Stimulated activated CD8-positive, alpha-beta memory T cell treated with anti-CD3 and anti-CD28 coated beads, Interleukin-2, amount 100 ng/mL, for 48 hours (primary cell): ENCODE results near the gene BRD8.
"Not testable (repeated sequence)": the region's sequence is repeated elsewhere in the genome, so short reads cannot be mapped to it uniquely, and the experiment has no call there.

ENCODE experiments used
- DNase-seq, 2 donors: peaks; one replicate each; pipeline ENCODE4 v3.0.0-alpha.2; 2020; ENCODE audit warnings: low read depth in 2 of 2

BRD8 gene

DNA sequence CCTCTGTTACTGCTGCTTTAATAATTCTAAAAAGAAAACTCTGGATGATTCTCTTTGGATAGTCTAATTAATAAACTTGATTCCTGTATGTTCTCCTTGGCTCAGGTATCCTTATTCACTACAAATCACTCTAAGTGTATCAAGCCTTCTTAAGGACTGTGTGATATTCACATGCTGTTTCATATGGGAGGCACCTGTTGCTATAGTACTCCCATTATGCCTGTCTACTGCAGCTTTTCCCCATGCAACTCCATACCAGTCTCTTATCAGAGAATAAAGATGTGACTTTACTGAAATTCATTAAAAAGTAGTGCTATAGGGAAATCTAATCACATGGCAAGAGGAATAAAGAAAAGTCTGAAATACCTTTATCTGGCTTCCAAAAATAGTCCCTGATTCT is 14.7 kb downstream of the BRD8 start:
- no peak for DNase-seq

DNA sequence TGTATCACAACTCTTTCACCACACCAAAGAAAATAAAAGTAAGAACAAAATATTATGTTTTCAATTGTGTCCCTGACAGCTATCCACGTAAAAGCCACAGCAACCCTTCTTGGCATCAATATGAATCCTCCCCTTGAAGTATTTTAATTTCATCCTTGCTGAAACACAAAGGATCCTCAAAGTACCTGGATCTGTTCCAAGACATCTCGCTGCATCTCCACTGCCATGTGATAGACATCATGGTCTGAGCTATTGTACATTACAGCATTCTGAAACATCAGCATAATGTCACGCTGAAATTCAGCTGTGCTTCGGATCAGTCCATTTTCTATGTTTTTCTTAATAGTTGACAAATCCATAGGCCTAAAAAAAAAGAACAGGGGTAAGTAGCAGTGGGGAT is 17.7 kb downstream of the BRD8 start:
- no peak for DNase-seq

DNA sequence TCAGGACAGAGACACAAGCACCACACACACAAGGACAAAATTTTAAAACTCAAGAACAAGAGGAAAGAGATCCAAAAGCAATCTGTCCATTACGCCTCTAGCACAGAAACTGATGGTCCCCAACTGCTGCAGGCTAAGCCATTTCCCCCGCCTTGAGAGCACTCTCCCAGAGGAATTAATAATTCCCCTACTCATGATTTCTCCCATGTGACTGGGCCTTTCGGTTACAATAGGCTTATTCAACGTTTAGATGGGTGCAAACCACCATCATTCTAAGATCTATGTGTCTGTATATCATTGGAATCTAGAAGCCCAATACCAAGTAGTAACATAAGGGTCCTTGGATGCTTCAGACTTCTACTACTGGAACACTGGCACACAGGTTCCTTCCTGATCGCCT is 18.8 kb downstream of the BRD8 start:
- no peak for DNase-seq

DNA sequence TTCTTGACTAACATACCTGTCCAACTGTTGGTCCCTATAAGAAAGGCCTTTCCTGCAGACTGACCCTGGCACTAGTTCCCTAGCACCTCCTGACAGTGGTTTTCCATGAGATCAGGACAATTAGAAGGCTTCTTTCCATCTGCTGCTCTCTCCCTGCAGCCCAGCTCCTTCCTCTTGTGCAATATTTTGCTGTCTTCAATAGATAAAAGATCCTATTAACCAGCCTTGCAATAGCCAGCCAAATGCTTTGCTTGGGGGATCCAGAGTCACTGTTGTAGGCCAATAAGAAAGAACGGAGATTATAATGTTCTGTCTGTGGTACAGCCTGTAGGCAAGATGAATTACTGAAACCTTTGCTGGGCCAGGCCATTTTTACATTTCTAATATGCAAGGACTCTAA is 20.8 kb downstream of the BRD8 start:
- no peak for DNase-seq

DNA sequence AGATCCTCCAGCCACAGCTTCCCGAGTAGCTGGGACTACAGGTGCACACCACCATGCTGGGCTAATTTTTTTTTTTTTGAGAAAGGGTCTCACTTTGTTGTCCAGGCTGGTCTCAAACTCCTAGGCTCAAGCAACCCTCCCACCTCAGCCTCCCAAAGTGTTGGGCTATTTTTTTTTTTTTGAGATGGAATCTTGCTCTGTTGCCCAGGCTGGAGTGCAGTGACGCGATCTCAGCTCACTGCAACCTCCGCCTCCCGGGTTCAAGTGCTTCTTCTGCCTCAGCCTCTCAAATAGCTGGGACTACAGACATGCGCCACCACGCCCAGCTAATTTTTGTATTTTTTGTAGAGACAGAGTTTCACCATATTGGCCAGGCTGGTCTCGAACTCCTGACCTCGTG is 22.5 kb downstream of the BRD8 start:
- DNase-seq = not testable (repeated sequence)

DNA sequence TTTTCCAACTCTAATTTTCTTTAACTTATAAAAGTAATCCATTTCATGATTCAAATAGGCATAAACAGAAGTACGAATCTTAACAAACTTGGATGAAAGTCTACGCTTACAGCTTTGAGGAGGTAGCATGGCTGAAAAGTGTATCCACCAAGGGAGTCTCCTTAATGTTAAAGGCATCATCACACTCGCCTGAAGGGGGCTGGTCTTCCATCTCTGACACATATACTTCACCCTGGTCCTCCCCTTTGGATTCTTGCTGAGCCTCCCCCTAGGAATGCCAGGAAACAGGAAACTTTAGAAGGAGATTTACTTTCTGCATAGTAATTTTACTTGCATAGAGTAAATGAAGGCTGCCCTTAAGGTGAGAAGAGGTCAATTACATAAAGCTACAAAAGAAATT is 28.9 kb downstream of the BRD8 start:
- DNase-seq = no peak

DNA sequence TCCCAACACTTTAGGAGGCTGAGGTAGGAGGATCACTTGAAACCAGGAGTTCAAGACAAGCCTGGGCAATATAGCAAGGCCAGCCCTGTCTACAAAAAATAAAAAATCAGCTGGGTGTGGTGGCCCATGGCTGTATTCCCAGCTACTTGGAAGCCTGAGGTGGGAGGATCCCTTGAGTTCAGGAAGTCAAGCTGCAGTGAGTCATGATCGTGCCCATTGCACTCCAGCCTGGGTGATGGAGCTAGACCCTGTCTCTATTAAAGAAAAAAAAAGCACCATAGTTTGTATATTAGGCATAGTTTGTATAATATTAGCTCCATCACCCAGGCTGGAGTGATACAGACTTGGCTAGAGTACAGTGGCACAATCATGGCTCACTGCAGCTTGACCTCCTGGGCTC is 29.6 kb downstream of the BRD8 start:
- DNase-seq = no peak

DNA sequence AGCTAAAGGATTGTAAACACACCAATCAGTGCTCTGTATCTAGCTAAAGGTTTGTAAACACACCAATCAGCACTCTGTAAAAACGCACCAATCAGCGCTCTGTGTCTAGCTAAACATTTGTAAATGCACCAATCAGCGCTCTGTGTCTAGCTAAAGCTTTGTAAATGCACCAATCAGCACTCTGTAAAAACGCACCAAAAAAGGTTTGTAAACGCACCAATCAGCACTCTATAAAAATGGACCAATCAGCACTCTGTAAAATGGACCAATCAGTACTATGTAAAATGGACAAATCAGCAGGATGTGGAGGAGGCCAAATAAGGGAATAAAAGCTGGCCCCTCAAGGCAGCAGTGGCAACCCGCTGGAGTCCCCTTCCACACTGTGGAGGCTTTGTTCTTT is 34.9 kb downstream of the BRD8 start:
- DNase-seq = not testable (repeated sequence)

DNA sequence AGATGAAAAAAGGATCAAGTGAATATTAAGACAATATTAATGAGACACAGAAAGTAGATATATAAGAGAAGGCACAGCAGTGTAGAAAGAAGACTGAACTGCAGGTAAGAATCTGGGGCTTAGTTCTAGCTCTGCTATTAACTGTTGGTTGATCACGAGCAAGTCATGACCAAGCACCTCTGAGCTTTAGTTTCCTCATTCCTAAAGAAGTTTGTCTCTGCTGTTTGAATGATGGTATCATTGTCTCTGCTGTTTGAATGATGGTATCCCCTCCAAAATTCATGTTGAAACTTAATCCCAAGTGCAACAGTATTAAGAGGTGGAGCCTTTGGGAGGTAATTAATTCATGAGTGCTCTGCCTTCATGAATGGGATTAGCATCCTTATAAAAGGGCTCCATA is 36.7 kb downstream of the BRD8 start:
- no peak for DNase-seq

DNA sequence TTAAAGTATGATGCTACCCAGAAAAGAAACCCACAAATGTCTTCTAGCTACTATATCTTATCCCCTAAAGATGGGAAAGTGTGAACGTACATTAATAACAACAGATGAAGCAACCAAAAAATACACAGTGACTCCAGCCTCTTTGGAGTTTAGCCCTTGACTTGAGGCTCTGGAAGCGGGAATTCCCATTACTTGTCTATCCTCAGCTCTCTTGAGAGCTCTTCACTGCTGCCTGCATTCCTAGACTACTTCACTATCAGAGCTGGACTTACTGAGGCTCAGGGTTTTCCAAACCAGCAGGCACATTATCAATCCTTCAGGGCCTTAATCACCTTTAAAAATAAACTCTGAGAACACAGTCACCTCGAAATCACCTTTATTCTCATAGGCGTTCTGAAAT is 38.2 kb downstream of the BRD8 start:
- DNase-seq = no peak

DNA sequence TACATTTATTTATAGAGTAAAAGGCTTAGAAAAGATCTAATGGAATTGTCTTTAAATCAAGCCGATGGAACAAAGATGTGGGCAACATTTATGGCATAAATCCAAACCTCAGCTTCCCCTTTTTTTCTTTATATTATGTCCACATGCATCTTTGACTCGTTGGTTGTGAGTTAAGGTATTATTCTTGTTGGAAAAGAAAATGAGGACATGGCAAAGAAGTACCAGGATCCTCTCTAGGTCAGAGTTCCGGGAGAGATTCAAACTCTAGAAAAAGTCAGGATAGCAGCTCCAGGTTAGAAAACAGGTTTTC is 38.7 kb downstream of the BRD8 start:
- no peak for DNase-seq

DNA sequence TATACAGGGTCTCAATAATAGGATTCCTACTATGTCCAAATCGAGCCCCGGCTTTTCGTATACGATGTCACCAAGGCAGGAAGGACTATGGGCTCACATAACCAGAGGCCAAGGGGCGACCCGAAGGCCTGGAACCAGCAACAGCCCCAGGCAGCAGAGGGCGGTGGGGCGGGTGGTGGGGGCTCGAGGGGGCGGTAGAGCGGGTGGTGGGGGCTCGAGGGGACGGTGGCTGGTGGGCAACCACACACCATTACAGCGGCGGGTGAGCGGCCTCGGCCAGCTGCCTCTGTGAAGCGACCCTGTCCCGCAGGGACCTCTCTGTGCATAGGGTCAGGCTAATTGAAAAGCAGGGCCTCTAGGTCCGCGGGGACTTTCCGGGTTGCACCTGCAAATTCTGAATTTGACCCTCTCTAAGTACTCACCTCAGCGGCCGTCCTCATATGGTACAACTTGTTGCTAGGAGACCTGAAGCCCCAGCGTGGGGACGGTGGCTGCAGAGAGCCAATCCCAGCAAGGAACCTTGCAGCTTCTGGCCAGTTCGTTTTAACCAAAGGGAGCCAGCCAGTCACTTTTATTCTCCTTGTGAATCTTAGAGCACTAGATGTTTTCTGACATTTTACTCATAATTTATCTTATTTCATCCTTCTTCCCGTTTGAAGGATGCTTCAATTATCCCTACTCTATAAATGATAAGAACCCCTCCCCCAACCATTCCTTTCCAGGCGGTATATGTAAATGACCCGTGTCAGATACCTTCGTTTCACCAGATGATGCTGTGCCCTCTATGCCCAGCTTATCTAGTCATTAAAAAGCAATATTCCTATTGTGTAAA is 39.3 kb downstream of the BRD8 start, which contains the start of gene NME5:
Gene NME5 (minus strand): TSS at position 480 of the 832 bp plus-strand sequence. CDS start 648 bp downstream, outside the sequence.
- no peak for DNase-seq

DNA sequence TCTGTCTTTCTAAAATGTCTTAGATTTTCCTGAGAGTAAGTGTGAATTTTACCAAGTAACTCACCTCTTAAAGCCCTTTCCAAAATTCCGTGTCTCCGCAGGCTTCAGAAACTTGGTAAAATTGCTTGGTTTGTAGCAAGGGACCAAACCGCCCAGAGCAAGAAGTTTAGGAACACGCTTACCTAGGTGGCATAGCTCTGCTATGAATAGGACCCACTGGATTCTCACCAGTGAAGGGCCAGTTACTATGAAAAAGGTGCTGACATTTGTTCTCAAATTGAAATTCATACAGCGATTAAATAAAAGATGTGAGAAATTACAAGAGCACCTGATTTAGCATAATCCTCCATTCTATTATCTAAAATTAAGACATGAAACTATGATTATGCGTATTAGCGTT is 45.9 kb downstream of the BRD8 start:
- no peak for DNase-seq

DNA sequence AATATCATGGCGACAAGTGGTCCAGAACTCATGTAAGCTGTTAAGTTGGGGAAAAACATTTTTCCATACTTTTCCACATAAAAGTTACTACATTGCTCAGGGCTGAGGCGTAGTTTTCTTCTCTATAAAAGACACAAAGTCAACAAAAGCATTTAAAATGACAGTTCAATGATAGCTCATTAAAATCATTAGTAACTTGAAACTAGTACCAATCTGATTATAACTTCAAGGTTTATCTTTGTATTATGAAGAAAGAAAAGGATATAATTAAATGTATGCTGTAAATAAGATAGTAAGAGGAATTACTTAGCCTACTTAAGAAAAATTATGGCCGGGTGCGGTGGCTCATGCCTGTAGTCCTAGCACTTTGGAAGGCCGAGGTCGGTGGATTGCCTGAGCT is 49.1 kb downstream of the BRD8 start:
- no peak for DNase-seq

DNA sequence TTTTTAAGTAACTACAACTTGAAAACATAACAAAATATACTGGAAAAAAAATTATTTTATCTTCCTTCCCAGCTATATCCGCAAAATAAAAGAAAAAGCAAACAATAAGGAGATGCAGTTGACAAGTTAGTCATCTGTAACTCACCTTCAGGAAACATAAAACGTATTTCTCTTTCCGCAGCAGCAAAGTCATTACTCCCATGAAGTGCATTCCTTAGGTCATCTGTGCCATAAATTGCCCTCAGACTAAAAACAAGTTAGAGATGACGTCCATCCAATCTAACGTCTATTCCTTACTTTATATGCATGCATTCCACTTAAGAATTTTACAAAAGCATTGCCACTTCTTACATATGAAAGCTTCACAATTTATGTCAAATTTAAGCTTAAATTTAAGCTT is 50.1 kb downstream of the BRD8 start:
- no peak for DNase-seq

DNA sequence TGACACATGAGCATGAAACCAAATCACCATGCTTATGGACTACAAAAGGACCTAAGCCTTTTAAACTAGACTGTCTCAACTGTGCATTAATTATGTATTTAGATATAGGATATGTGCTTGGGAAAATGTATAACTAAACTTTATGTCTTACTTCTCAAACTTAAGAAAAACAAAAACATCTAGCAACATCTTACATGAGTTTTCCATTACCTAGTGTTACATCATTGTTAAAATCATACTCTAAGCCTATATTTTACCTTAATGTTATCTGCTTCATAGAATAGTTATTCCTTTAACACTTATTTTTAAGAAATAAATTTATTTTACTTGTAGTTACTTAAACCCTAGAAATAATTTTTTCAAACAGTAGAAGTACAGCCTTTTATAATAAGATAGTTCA is 63.2 kb downstream of the BRD8 start:
- no peak for DNase-seq

DNA sequence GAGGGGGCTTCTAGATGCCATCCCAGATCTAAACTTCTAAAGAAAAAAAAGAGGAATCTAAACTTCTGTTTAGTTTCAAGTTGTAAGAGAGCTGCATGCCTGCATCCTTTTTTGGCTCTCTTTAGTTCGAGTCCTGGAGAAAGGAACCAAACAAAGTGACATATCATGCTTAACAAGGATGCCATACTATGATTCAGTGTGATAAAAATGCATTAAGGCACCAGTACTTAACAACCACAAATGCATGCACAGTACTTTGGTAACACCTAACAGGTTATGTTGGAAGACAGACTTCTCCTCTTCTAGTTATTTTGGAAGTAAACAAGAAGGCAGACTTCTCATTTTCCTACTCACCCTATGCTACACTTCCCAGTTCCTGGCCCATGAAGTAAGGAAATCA is 66.5 kb downstream of the BRD8 start:
- no peak for DNase-seq

DNA sequence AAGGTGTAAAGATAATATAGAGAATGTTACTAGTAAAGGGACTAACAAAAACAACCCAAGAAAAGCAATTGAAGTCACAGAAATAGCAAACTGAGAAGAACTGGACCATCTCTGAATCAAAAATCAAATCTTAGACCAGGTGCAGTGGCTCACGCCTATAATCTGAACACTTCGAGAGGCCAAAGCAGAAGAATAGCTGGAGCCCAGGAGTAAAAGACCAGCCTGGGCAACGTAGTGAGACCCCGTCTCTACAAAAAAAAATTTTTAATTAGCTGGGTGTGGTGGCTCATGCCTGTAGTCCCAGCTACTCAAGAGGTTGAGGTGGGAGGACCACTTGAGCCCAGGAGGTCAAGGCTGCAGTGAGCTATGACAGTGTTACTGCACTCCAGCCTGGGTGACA is 67.2 kb downstream of the BRD8 start:
- DNase-seq = no peak

DNA sequence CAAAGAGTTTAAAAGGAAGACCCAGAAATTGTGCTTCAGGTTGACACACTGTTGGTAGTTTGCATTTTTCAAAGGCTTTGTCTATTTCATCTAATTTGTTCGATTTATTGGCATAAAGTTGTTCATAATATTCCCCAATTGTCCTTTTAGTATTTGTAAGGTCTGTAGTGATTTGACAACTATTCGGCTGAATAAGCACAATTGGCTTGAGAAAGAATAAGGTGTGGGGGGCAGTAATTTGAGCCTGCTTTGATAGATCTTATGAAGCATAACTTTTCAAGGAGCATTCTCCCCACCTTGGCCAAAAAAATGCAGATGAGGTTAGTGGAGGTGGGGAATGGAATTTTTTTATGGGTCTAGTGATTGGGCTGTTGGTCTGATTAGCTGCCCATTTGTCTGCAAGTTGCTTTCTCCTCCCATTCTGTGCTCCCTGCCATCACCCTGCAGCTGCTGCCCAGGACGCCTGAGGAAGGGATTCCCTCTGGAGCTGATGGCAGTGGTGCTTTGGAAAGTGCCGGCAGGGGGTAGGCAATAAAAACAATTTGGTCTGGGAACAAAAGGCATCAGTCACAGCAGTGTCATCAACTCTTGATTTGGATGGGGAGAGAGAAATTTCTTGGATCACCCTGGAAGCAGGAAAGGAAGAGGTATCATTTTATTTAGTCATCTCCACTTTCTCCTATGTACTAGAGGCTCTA is 68.0 kb downstream of the BRD8 start:
- DNase-seq = no peak

DNA sequence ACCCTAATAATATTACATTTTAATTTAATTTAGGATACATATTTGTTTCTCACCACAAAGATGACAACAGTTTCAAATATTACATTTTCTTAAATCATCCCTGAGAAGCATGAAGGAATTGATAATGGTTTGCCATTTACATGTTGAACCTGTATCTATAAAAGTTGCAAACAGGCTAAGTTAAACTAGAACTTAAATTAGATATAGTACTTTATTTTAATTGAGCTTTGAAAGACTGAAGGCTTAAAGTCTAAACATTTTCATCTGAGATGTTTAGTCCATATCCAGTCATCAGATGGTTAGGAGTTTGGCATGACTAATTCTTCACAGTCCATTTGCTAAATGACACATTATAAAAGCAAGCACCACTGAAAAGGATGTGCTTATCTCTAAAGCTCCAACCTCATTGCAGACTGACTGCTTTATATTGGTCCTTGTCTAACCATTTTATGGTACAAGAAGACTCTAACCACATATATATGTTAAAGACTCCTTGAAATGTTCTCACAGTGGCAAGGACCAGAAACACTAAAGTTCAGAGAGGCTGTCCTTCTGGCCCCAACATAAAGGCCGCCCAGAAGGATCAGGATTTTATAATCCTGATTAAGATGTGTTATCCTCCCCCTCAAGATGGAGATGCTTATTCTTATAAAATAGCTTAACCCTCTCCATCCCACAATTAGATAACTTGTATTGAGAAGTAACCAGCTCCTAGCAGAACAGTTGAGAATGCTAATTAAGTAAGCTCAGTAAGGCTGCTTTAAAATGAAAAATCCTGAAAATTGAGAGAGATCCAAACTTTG is 68.8 kb downstream of the BRD8 start:
- no peak for DNase-seq

DNA sequence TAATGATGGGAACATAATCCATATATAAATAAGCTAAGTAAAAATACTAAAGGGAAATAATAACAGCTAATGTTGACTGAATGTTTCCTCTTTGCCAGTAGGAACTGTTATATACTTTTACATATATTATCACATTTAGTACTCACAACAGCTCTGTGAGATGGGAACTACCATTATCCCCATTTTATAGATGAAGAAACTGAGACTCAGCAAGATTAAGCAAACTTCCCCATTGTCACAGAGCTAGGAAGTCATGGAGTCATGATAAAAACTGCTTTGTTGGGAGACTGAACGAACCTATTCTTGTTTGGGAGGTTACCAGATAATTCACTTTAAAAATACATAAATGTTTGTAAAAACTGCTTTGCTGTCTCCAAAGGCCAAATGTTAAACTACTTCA is 71.2 kb downstream of the BRD8 start:
- no peak for DNase-seq

DNA sequence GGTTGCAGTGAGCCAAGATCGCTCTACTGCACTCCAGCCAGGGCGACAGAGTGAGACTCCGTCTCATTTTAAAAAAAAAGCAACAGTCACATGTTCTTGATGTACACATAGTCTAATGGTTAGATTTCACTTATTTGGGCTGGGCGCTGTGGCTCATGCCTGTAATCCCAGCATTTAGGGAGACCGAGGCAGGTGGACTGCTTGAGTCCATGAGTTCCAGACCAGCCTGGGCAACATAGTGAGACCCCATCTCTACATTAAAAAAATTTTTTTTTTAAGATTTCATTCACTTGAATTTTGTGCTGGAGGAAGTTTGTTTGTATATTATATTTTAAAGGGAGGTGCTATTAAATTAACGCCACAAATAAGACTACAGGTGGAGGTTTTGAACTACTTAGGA is 72.7 kb downstream of the BRD8 start:
- DNase-seq = no peak

DNA sequence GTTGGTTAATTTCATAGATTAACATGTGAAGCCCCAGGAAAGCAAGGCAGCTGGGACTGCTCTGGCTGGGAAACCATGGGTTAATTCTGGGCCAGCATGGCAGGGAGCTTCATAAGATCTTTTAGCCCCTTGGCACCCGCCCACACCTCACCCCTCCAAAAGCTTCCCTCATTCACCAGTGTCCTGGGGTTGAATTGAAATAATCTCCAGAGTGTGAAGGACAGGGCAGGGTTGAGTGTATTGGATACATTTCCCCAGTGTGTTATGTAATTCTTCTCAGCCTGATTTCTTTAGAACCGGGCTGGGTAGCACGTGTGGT is 75.2 kb downstream of the BRD8 start:
- no peak for DNase-seq
